A549 (cell line): ENCODE results near the gene MAP3K5. TPM values are rescaled to one million over a fixed set of nuclear protein-coding genes. Genes with fewer than 3 reads are reported as not detected.

Source experiments
- ATAC-seq, 2 experiments: fragments of 200-7000 bp in 1 of 2; fragments of >200 bp in 1 of 2; cut with Nextera tagmentation in 1 of 2; cut with Tn5 transposase in 1 of 2; 3 replicates each; pipeline versions ENCODE4 v1.8.0 to v1.9.1; 2018 to 2020; ENCODE audit warnings: mild to moderate bottlenecking in 1 of 2, moderate library complexity in 1 of 2
- CTCF ChIA-PET: fragments of 300-600 bp; sonication (Branson Sonifier 250); formaldehyde crosslinking; extraction: SDS; loops from one replicate; lab custom pipeline; 2021; ENCODE audit warnings: antibody characterized with exemption, inconsistent platforms; lab: Yijun Ruan, JAX
- POLR2A ChIA-PET: fragments of 350-600 bp; formaldehyde crosslinking; extraction: SDS; loops from one replicate; lab custom pipeline; 2021; ENCODE audit warnings: antibody characterized with exemption, inconsistent platforms; lab: Yijun Ruan, JAX
- DNase-seq, 2 experiments: peaks; one replicate each; pipeline versions ENCODE4 v3.0.0 to v3.0.0-alpha.2; 2011 to 2016; ENCODE audit warnings: low read depth in 1 of 2, low spot score in 1 of 2
- FAIRE-seq: peaks from 2 replicates; lab custom pipeline; 2011; peaks lifted over from hg19 to GRCh38; lab: Jason Lieb, UNC
- H3K27ac ChIP-seq, 2 experiments: fragments of >200 bp; sonication (Bioruptor Twin); formaldehyde crosslinking; 3 replicates each; pipeline ENCODE4 v1.5.1; 2016 to 2017
- H3K4me1 ChIP-seq: fragments of >200 bp; sonication (Bioruptor Twin); formaldehyde crosslinking; 3 replicates; pipeline ENCODE4 v1.6.1; 2016
- H3K4me2 ChIP-seq: fragments of >200 bp; sonication (Bioruptor Twin); formaldehyde crosslinking; 3 replicates; pipeline ENCODE4 v1.6.1; 2016
- H3K4me3 ChIP-seq: fragments of >200 bp; sonication (Bioruptor Twin); formaldehyde crosslinking; 3 replicates; pipeline ENCODE4 v1.5.1; 2016
- H3K9me3 ChIP-seq: fragments of >200 bp; sonication (Bioruptor Twin); formaldehyde crosslinking; 3 replicates; pipeline ENCODE4 v1.6.1; 2016
- CBX2 ChIP-seq: fragments of 200-600 bp; sonication (generic); IDR thresholded peaks from 2 replicates; pipeline ENCODE4 v1.6.1; 2016; ENCODE audit warnings: low read depth, mild to moderate bottlenecking, borderline replicate concordance
- CHD4 ChIP-seq: fragments of 200-600 bp; sonication (generic); IDR thresholded peaks from 2 replicates; pipeline ENCODE4 v1.6.1; 2016; ENCODE audit warnings: antibody characterized with exemption, mild to moderate bottlenecking, borderline replicate concordance
- EHF ChIP-seq: fragments of 250-450 bp; sonication (Bioruptor Pico); IDR thresholded peaks from 2 replicates; pipeline ENCODE4 v1.5.0; 2020; ENCODE audit warnings: mild to moderate bottlenecking
- FOSB ChIP-seq: fragments of 250-450 bp; sonication (Bioruptor Pico); IDR thresholded peaks from 2 replicates; pipeline ENCODE4 v1.5.0; 2020; ENCODE audit warnings: mild to moderate bottlenecking, moderate library complexity
- FOSL2 ChIP-seq, 2 experiments: fragments of 450-650 bp in 1 of 2; fragments of >200 bp in 1 of 2; sonication (Bioruptor Twin) in 1 of 2; formaldehyde crosslinking; IDR thresholded peaks; 2 replicates each; pipeline versions ENCODE4 v1.5.0 to v1.6.1; 2016 to 2020; ENCODE audit warnings: mild to moderate bottlenecking in 1 of 2, moderate library complexity in 1 of 2
- GATA3 ChIP-seq: IDR thresholded peaks from 2 replicates; pipeline ENCODE4 v1.6.1; 2012; ENCODE audit warnings: borderline replicate concordance
- HEYL ChIP-seq: fragments of 250-450 bp; sonication (Bioruptor Pico); IDR thresholded peaks from 2 replicates; pipeline ENCODE4 v1.8.0; 2021; ENCODE audit warnings: mild to moderate bottlenecking, moderate library complexity
- HOXA7 ChIP-seq: fragments of 250-450 bp; sonication (Bioruptor Pico); IDR thresholded peaks from 2 replicates; pipeline ENCODE4 v1.5.0; 2020; ENCODE audit warnings: mild to moderate bottlenecking, moderate library complexity
- HOXB13 ChIP-seq: fragments of 250-450 bp; sonication (Bioruptor Pico); IDR thresholded peaks from 2 replicates; pipeline ENCODE4 v1.5.0; 2020; ENCODE audit warnings: low read depth, mild to moderate bottlenecking, moderate library complexity
- JUN ChIP-seq, 2 experiments: fragments of >200 bp; sonication (Bioruptor Twin); formaldehyde crosslinking; IDR thresholded peaks; 2 replicates in 1 of 2; 3 replicates in 1 of 2; pipeline ENCODE4 v1.6.1; 2016 to 2017
- MAFK ChIP-seq: fragments of 450-650 bp; IDR thresholded peaks from 2 replicates; pipeline ENCODE4 v1.6.1; 2014; ENCODE audit not compliant: partially characterized antibody
- MYC ChIP-seq: IDR thresholded peaks from 2 replicates; pipeline ENCODE4 v1.6.1; 2012; ENCODE audit warnings: mild to moderate bottlenecking, inconsistent platforms, low read length, improper control_type of control experiment, borderline replicate concordance
- NR3C1 ChIP-seq: fragments of >200 bp; sonication (Bioruptor Twin); formaldehyde crosslinking; IDR thresholded peaks from 3 replicates; pipeline ENCODE4 v1.6.1; 2017
- POLR2AphosphoS2 ChIP-seq: conservative IDR thresholded peaks from 2 replicates; pipeline ENCODE4 v1.6.1; 2012; ENCODE audit warnings: low read length, improper control_type of control experiment, inconsistent platforms
- RAD21 ChIP-seq, 2 experiments: fragments of >200 bp in 1 of 2; sonication (Bioruptor Twin) in 1 of 2; formaldehyde crosslinking in 1 of 2; IDR thresholded peaks in 1 of 2; conservative IDR thresholded peaks in 1 of 2; 2 replicates in 1 of 2; 3 replicates in 1 of 2; pipeline ENCODE4 v1.6.1; 2012 to 2018; ENCODE audit warnings: inconsistent platforms in 1 of 2
- RARB ChIP-seq: fragments of 250-450 bp; sonication (Bioruptor Pico); IDR thresholded peaks from 2 replicates; pipeline ENCODE4 v1.8.0; 2021; ENCODE audit warnings: mild to moderate bottlenecking, moderate library complexity
- RCOR1 ChIP-seq: fragments of 150-350 bp; IDR thresholded peaks from 2 replicates; pipeline ENCODE4 v1.6.1; 2014; ENCODE audit warnings: antibody characterized with exemption, low read length, low read depth
- RFX5 ChIP-seq: fragments of 450-650 bp; IDR thresholded peaks from 2 replicates; pipeline ENCODE4 v1.7.1; 2014; ENCODE audit warnings: antibody characterized with exemption, mild to moderate bottlenecking, moderate library complexity
- TFCP2L1 ChIP-seq: fragments of 250-450 bp; sonication (Bioruptor Pico); IDR thresholded peaks from 2 replicates; pipeline ENCODE4 v1.5.0; 2021; ENCODE audit warnings: mild to moderate bottlenecking
- WGBS: methylation state at CpG from one replicate; pipeline ENCODE4 v1.1.6; 2017; ENCODE audit errors: missing lambda C conversion rate; 5-methylcytosine and 5-hydroxymethylcytosine counted together
- polyA plus RNA-seq, 4 experiments: library from polyadenylated mRNA; depleted of rRNA in 3 of 4; stranded (reverse); fragments of >200 nt; fragmentation: RNase III in 1 of 4; extraction: RNeasy Plus Mini Kit Qiagen cat#74134 plus additional on column Dnase treatment in 1 of 4; gene quantifications; 2 replicates in 3 of 4; 3 replicates in 1 of 4; pipeline ENCODE4 v1.2.3, GENCODE V29; 2011 to 2017
- TF ChIP-seq, protein P1 (sequence below): fragments of >200 bp; sonication (Bioruptor Twin); formaldehyde crosslinking; IDR thresholded peaks from 3 replicates; pipeline ENCODE4 v1.5.1; 2016
- TF ChIP-seq, protein P2 (sequence below): fragments of >200 bp; sonication (Bioruptor Twin); formaldehyde crosslinking; IDR thresholded peaks from 2 replicates; pipeline ENCODE4 v1.6.1; 2016
- TF ChIP-seq, protein P3 (sequence below): IDR thresholded peaks from 2 replicates; pipeline ENCODE4 v1.6.1; 2012
- TF ChIP-seq, protein P4 (sequence below): fragments of 450-650 bp; IDR thresholded peaks from 2 replicates; pipeline ENCODE4 v1.6.1; 2014; ENCODE audit warnings: antibody characterized with exemption

The MAP3K5 gene
- polyA plus RNA-seq, 2 of the 4 experiments (the other 2 are of a cell fraction), result 2.1 to 4.1 TPM

DNA sequence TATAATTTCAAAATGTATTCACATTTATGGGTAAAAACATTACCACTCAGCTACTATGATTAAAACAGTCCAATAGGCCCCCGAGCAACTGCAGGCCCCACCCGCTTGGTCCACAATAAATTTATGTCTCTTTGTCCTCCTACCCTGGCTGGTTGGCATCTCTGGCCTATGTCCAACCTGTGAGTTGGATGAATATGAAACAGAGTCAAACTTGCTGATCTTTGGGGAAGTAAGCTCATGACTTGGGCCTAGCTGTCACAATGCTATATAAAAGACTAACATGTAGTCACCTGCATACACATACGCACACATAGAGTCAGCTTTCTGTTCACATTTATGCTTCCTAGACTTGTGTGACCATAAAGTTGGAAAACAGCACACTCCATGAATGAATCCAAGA, 262.6 kb downstream of the MAP3K5 start:
- CTCF ChIA-PET, result interaction anchor here (0.6 to 5.7 kb wide), 3 partner anchors 17 to 192 kb away, joined by 3 to 36 read pairs (median 3); no protein-coding TSS in a partner anchor
- WGBS, result 79% methylated on average over 3 of the region's 3 CpGs
- POLR2A ChIA-PET, result no interaction called here
- no peak for DNase-seq
- Histone ChIP-seq H3K4me2 (peak overlapping the region; percentile 81), H3K4me3 (no peak overlapping the region), H3K27ac (peak overlapping the region; percentile 81 to 97; a peak in 5 of 6 replicates)
- no peak for TF ChIP-seq RAD21 (conservative IDR thresholded peaks at IDR 0.05 in 1 of 2, IDR thresholded peaks at IDR 0.05 in 1 of 2)
- TF ChIP-seq RCOR1, result no peak
- TF ChIP-seq, protein P1, sequence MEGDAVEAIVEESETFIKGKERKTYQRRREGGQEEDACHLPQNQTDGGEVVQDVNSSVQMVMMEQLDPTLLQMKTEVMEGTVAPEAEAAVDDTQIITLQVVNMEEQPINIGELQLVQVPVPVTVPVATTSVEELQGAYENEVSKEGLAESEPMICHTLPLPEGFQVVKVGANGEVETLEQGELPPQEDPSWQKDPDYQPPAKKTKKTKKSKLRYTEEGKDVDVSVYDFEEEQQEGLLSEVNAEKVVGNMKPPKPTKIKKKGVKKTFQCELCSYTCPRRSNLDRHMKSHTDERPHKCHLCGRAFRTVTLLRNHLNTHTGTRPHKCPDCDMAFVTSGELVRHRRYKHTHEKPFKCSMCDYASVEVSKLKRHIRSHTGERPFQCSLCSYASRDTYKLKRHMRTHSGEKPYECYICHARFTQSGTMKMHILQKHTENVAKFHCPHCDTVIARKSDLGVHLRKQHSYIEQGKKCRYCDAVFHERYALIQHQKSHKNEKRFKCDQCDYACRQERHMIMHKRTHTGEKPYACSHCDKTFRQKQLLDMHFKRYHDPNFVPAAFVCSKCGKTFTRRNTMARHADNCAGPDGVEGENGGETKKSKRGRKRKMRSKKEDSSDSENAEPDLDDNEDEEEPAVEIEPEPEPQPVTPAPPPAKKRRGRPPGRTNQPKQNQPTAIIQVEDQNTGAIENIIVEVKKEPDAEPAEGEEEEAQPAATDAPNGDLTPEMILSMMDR, result no peak
- no peak for TF ChIP-seq CHD4
- TF ChIP-seq HOXA7 (CRISPR knock-in tag), result no peak
- TF ChIP-seq TFCP2L1 (CRISPR knock-in tag), result no peak
- TF ChIP-seq, protein P2, sequence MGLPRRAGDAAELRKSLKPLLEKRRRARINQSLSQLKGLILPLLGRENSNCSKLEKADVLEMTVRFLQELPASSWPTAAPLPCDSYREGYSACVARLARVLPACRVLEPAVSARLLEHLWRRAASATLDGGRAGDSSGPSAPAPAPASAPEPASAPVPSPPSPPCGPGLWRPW, result no peak
- no peak for TF ChIP-seq RFX5
- TF ChIP-seq NR3C1, result no peak
- TF ChIP-seq EHF, result no peak
- no peak for TF ChIP-seq HOXB13 (CRISPR knock-in tag)
- TF ChIP-seq JUN (IDR thresholded peaks at IDR 0.05), result no peak
- TF ChIP-seq HEYL (CRISPR knock-in tag), result no peak
- TF ChIP-seq, protein P3, sequence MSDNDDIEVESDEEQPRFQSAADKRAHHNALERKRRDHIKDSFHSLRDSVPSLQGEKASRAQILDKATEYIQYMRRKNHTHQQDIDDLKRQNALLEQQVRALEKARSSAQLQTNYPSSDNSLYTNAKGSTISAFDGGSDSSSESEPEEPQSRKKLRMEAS, result no peak
- TF ChIP-seq, protein P4, sequence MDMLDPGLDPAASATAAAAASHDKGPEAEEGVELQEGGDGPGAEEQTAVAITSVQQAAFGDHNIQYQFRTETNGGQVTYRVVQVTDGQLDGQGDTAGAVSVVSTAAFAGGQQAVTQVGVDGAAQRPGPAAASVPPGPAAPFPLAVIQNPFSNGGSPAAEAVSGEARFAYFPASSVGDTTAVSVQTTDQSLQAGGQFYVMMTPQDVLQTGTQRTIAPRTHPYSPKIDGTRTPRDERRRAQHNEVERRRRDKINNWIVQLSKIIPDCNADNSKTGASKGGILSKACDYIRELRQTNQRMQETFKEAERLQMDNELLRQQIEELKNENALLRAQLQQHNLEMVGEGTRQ, result no peak
- no peak for TF ChIP-seq MAFK
- TF ChIP-seq, all 56 proteins: peak for 0
- FAIRE-seq, result no peak
- no peaks in the 10 kb centered on the region for H3K9me3 ChIP-seq
- H3K4me1 ChIP-seq, result peaks cover 75% of the 10 kb centered on the region
- ATAC-seq, result no peak

DNA sequence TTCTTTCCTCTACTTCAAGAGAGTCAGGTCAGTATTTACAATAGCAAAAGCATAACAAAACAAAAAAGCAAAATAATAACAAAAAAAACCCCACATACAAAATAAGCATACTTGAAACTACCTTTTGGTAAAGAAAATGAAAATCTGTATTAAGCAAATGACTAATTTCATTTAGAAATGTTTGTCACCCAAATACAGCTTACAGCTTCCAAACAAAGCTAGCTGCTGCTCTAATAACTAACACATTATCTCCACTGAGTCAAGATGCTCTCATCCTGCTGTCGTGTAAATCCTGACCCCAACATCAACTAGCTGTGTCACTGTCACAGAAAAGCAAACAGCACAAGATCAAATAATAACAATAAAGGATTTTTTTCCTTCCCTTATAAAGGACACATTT, 263.8 kb downstream of the MAP3K5 start:
- CTCF ChIA-PET, result interaction anchor here (4.2 to 5.7 kb wide), 2 partner anchors 19 to 21 kb away, joined by 26 to 36 read pairs; partner anchors contain the start of gene MAP7
- ATAC-seq, result no peak
- H3K4me2 ChIP-seq, result peak overlapping the region; percentile 81
- no peak for FAIRE-seq
- TF ChIP-seq POLR2AphosphoS2 (no peak), GATA3 (peak; percentile 47; the same call in 1 of the 2 replicates), MYC (no peak), FOSB (no peak), FOSL2 (IDR thresholded peaks at IDR 0.05) (no peak), FOSL2 (CRISPR knock-in tag; IDR thresholded peaks at IDR 0.05) (peak; percentile 7; the same call in 1 of the 2 replicates), CBX2 (no peak), RARB (CRISPR knock-in tag) (no peak)
- TF ChIP-seq, all 56 proteins: peak for 2
- H3K4me1 ChIP-seq, result peaks cover 78% of the 10 kb centered on the region
- H3K4me3 ChIP-seq, result no peak overlapping the region
- H3K9me3 ChIP-seq, result no peaks in the 10 kb centered on the region
- WGBS, result 6% methylated on average over 1 of the region's 1 CpG
- H3K27ac ChIP-seq, result peak overlapping the region; percentile 81 to 97
- DNase-seq, result peak in 1 of 2 experiments; percentile 39
- POLR2A ChIA-PET, result no interaction called here
